Measurements from ENCODE around the gene PRKAA1. TPM values are rescaled to one million over a fixed set of nuclear protein-coding genes. Genes with fewer than 3 reads are reported as not detected.

The PRKAA1 gene
- total RNA-seq: 100 to 1,000 TPM in 1 of 4 donors, 10 to 100 TPM in 3; 37.8 to 118 (median 53.5) TPM

GRCh38 chr5:40798012-40798800 is at the start of gene PRKAA1:
PRKAA1 (minus strand) TSS chr5:40798374; CDS start chr5:40798189, 185 bp downstream.
- DNase-seq (ENCODE audit: low spot score in 2 of 2): peak; percentile 89 to 93

GRCh38 chr5:40847525-40847924 is 49.4 kb upstream of the PRKAA1 start:
- no peak for DNase-seq (ENCODE audit: low spot score in 2 of 2)
- H3K4me3 ChIP-seq: no peak overlapping the region
- H3K36me3 ChIP-seq: peaks cover 6% of the 10 kb centered on the region

More at GRCh38 chr5:40798012-40798800, at the start of gene PRKAA1:
- Histone ChIP-seq H3K27me3 (no peaks in the 10 kb centered on the region), H3K27ac (peak within 1 kb of the TSS; percentile 94), H3K36me3 (peaks cover 3% of the 10 kb centered on the region), H3K9me3 (no peaks in the 10 kb centered on the region), H3K4me3 (peak within 1 kb of the TSS; percentile 80), H3K4me1 (peaks cover 25% of the 10 kb centered on the region)
- under 1% methylated on average over 18 of the region's 70 CpGs for WGBS
- TF ChIP-seq POLR2AphosphoS5 (IDR thresholded peaks at IDR 0.05) (peak in 1 of 3 donors; percentile 15), CTCF (IDR thresholded peaks at IDR 0.05) (peak; percentile 26 to 88), EP300 (IDR thresholded peaks at IDR 0.05) (no peak), POLR2A (IDR thresholded peaks at IDR 0.05) (peak in 1 of 2 donors; percentile 41)

GRCh38 chr5:40846371-40846770 is 48.2 kb upstream of the PRKAA1 start:
- Histone ChIP-seq H3K27ac (no peak overlapping the region), H3K27me3 (no peaks in the 10 kb centered on the region), H3K4me3 (no peak overlapping the region), H3K4me1 (no peaks in the 10 kb centered on the region), H3K36me3 (no peaks in the 10 kb centered on the region), H3K9me3 (no peaks in the 10 kb centered on the region)
- no peak for DNase-seq (ENCODE audit: low spot score in 2 of 2)
- WGBS: 87% methylated on average over 2 of the region's 2 CpGs
- TF ChIP-seq CTCF (IDR thresholded peaks at IDR 0.05) (no peak), POLR2AphosphoS5 (IDR thresholded peaks at IDR 0.05) (no peak), EP300 (IDR thresholded peaks at IDR 0.05) (no peak), POLR2A (IDR thresholded peaks at IDR 0.05) (no peak)

More at GRCh38 chr5:40847525-40847924, 49.4 kb upstream of the PRKAA1 start:
- no peaks in the 10 kb centered on the region for H3K9me3 ChIP-seq
- H3K27ac ChIP-seq: no peak overlapping the region
- H3K4me1 ChIP-seq: no peaks in the 10 kb centered on the region
- WGBS: 89% methylated on average over 1 of the region's 1 CpG
- H3K27me3 ChIP-seq: no peaks in the 10 kb centered on the region
- TF ChIP-seq POLR2A (IDR thresholded peaks at IDR 0.05) (no peak), CTCF (IDR thresholded peaks at IDR 0.05) (no peak), EP300 (IDR thresholded peaks at IDR 0.05) (no peak), POLR2AphosphoS5 (IDR thresholded peaks at IDR 0.05) (no peak)

GRCh38 chr5:40844565-40844964 is 46.4 kb upstream of the PRKAA1 start:
- Histone ChIP-seq H3K4me1 (no peaks in the 10 kb centered on the region), H3K9me3 (no peaks in the 10 kb centered on the region), H3K27me3 (no peaks in the 10 kb centered on the region), H3K4me3 (no peak overlapping the region), H3K27ac (no peak overlapping the region), H3K36me3 (no peaks in the 10 kb centered on the region)
- 97% methylated on average over 4 of the region's 4 CpGs for whole genome bisulfite sequencing
- TF ChIP-seq POLR2AphosphoS5 (IDR thresholded peaks at IDR 0.05): no peak
- TF ChIP-seq CTCF (IDR thresholded peaks at IDR 0.05): no peak
- TF ChIP-seq EP300 (IDR thresholded peaks at IDR 0.05): no peak
- TF ChIP-seq POLR2A (IDR thresholded peaks at IDR 0.05): no peak
- no peak for DNase-seq (ENCODE audit: low spot score in 2 of 2)

- no peak for DNase-seq (ENCODE audit: low spot score in 2 of 2)
- no peaks in the 10 kb centered on the region for H3K36me3 ChIP-seq
- no peaks in the 10 kb centered on the region for H3K4me1 ChIP-seq
- no peak overlapping the region for H3K27ac ChIP-seq
- no peaks in the 10 kb centered on the region for H3K9me3 ChIP-seq
- H3K27me3 ChIP-seq: no peaks in the 10 kb centered on the region
- no peak for TF ChIP-seq EP300 (IDR thresholded peaks at IDR 0.05)
- TF ChIP-seq POLR2A (IDR thresholded peaks at IDR 0.05): no peak
- no peak for TF ChIP-seq POLR2AphosphoS5 (IDR thresholded peaks at IDR 0.05)
- TF ChIP-seq CTCF (IDR thresholded peaks at IDR 0.05): no peak
- WGBS: 60% methylated on average over 2 of the region's 2 CpGs
- peak overlapping the region; percentile 47 for H3K4me3 ChIP-seq
These were observed 44.2 kb upstream of the PRKAA1 start for GRCh38 chr5:40842351-40842750.
